Skeletal muscle tissue (tissue), 4 donors: Measurements from ENCODE around the gene MYO1D. TPM values are rescaled to one million over a fixed set of nuclear protein-coding genes. Genes with fewer than 3 reads are reported as not detected.
"Not testable (repeated sequence)": the region's sequence is repeated elsewhere in the genome, so short reads cannot be mapped to it uniquely, and the experiment has no call there.

Experiments
- H3K27ac ChIP-seq: one replicate; pipeline ENCODE4 v1.7.0; 2013; ENCODE audit warnings: mild to moderate bottlenecking, low read depth, low read length, inconsistent platforms
- H3K27me3 ChIP-seq, 3 donors: one replicate each; pipeline ENCODE4 v1.7.0; 2013; ENCODE audit warnings: low read length in 3 of 3; ENCODE audit not compliant: control insufficient read depth in 3 of 3, insufficient read depth in 3 of 3
- H3K36me3 ChIP-seq, 3 donors: one replicate each; pipeline ENCODE4 v1.7.0; 2013; ENCODE audit warnings: low read length in 3 of 3; ENCODE audit not compliant: control insufficient read depth in 3 of 3, insufficient read depth in 3 of 3
- H3K4me1 ChIP-seq, 3 donors: one replicate each; pipeline ENCODE4 v1.7.0; 2013; ENCODE audit warnings: low read length in 3 of 3, mild to moderate bottlenecking in 3 of 3; ENCODE audit not compliant: control insufficient read depth in 3 of 3, insufficient read depth in 3 of 3
- H3K4me3 ChIP-seq, 3 donors: one replicate each; pipeline ENCODE4 v1.7.0; 2013; ENCODE audit warnings: low read length in 3 of 3
- H3K9ac ChIP-seq, 3 donors: one replicate each; pipeline ENCODE4 v1.7.0; 2013; ENCODE audit warnings: low read length in 3 of 3, mild to moderate bottlenecking in 3 of 3, moderate library complexity in 2 of 3, low read depth in 1 of 3
- H3K9me3 ChIP-seq, 3 donors: one replicate each; pipeline ENCODE4 v1.7.0; 2013; ENCODE audit warnings: low read length in 3 of 3; ENCODE audit not compliant: control insufficient read depth in 3 of 3
- total RNA-seq: library from RNA; depleted of rRNA; stranded (reverse); fragments of >200 nt; gene quantifications from one replicate; pipeline ENCODE4 v1.2.3, GENCODE V29; 2014
- donor health status: Osteomylitis.

MYO1D gene
- total RNA-seq, 1 donor from 2014 or later, result 15.1 TPM

DNA sequence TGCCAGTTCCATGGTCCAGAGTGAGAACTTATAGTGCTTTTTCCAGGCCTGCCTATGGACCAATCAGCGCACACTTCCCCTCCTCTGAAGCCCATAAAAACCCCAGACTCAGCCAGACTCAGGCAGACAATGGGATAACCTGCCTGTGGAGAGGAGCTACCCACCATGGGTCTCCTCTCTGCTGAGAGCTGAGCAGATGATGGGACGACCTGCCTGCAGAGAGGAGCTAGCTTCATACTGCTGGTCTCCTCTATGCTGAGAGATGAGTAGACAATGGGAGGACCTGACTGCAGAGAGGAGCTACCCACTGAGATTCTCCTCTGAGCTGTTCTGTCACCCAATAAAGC, 144.7 kb downstream of the MYO1D start:
- peaks cover 0 to 2% (median 0%) of the 10 kb centered on the region in 3 donors for H3K36me3 ChIP-seq
- H3K4me1 ChIP-seq, result no peaks in the 10 kb centered on the region
- H3K27ac ChIP-seq, result no peak overlapping the region
- no peak overlapping the region for H3K9ac ChIP-seq
- no peaks in the 10 kb centered on the region for H3K27me3 ChIP-seq
- H3K4me3 ChIP-seq, result no peak overlapping the region
- H3K9me3 ChIP-seq, result no peaks in the 10 kb centered on the region

DNA sequence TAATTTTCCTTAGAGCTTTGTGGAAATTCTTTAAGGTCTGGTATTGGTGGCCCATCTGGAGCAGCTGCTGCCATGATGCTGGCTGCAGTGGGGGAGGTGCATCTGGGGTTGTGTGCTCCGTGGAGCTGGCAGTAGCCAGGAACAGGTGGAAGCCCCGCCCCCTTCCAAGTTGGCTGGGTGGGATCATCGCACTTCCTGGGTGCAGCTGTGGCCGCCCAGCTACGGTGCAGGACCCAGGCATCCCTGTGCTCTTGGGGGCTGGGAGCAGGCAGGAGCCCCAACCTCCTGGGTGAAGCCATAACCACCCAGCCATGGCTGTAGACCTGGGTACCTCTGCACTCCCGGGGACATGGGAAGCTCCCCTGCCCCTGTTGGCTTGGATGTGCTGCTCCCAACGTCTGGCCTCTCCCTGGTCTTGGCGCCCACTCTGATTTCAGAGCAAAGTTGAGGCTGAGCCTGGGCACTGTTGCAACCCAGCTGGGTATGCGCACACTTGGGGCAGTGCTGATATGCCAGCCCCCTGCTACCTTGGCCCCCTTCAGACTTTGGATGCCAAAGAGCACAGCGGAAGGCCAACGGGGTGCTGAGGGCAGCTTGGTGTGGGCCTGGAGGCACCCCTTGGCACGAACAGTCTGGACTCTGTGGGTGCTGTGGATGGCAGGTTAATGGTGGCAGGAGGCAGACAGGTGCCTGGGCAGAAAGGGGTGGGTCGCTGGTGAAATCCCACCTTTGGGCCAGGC, 145.2 kb downstream of the MYO1D start:
- no peaks in the 10 kb centered on the region for H3K9me3 ChIP-seq

DNA sequence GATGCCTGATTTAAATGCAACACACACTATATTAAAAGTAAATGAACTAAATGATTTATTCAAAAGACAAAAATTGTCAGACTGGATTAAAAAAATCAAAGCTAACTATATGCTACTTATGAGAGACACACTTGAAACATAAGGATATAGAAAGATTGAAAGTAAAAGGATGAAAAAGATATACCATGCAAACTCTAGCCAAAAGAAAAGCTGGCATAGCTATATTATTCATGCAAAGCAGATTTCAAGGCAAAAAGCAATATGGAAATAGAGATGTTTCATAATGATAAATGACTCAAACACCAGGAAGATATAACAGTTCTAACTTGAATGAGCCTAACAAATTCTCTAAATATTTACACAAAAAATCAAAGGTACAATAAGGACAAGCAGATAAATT, 149.2 kb downstream of the MYO1D start:
- H3K27me3 ChIP-seq, result no peaks in the 10 kb centered on the region
- H3K27ac ChIP-seq, result no peak overlapping the region
- no peak overlapping the region for H3K9ac ChIP-seq
- H3K36me3 ChIP-seq, result peaks cover 0 to 4% (median 0%) of the 10 kb centered on the region in 3 donors
- H3K4me1 ChIP-seq, result no peaks in the 10 kb centered on the region
- no peaks in the 10 kb centered on the region for H3K9me3 ChIP-seq
- no peak overlapping the region for H3K4me3 ChIP-seq

More for the DNA sequence above, 145.2 kb downstream of the MYO1D start:
- Histone ChIP-seq H3K27me3 (no peaks in the 10 kb centered on the region), H3K4me3 (no peak overlapping the region), H3K27ac (no peak overlapping the region), H3K4me1 (no peaks in the 10 kb centered on the region), H3K9ac (no peak overlapping the region), H3K36me3 (peaks cover 0 to 2% (median 0%) of the 10 kb centered on the region in 3 donors)

DNA sequence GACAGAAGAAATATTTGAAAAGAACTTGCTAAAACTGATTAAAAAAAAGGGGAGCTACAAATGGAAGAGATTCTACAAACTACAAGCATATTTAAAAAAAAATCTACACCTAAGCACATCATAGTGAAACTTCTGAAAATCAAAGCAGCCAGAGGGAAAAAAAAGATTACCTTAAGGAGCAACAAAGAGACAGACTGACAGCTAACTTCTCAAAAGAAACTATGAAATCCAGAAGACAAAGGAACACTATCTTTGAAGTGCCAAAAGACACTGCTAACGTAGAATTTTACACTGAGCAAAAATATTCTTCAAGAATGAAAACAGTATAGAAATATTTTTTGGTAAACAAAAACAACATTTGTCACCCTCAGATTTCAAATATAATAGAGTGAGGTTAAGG, 151.2 kb downstream of the MYO1D start:
- peaks cover 0 to 4% (median 0%) of the 10 kb centered on the region in 3 donors for H3K36me3 ChIP-seq
- no peak overlapping the region for H3K9ac ChIP-seq
- no peaks in the 10 kb centered on the region for H3K4me1 ChIP-seq

DNA sequence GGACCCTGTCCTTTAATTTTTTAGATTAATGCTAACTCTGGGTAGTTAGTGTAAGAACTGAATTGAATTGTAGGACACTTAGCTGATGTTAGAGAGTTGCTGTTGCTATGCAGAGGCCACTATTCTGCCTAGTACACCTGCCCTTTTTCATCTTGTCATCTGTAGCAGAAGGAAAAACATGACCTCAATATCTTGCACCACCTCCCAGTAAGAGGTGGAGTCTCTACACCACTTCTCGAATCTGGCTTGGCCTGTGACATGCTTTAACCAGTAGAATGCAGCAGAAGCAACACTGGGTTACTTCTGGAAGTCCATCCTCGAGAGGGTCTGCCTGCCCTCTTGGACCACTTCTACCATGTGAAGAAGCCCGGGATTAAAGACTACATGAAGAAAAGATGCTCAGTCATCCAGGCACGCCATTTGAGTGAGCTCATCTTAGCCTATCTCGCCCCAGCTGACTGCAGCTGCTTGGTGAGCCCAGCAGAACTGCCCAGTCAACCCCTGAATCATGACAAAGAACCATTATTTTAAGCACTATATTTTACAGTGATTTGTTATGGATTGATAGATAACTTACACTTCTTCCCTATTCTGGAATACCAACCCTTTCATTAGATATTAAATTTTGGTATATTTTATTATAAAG, 153.5 kb downstream of the MYO1D start:
- Histone ChIP-seq H3K36me3 (peaks cover 0 to 6% (median 0%) of the 10 kb centered on the region in 3 donors), H3K4me3 (no peak overlapping the region), H3K27ac (no peak overlapping the region), H3K9me3 (no peaks in the 10 kb centered on the region), H3K9ac (no peak overlapping the region), H3K4me1 (no peaks in the 10 kb centered on the region), H3K27me3 (no peaks in the 10 kb centered on the region)

More for the DNA sequence above, 151.2 kb downstream of the MYO1D start:
- H3K4me3 ChIP-seq, result no peak overlapping the region
- H3K9me3 ChIP-seq, result no peaks in the 10 kb centered on the region
- no peak overlapping the region for H3K27ac ChIP-seq
- H3K27me3 ChIP-seq, result no peaks in the 10 kb centered on the region

DNA sequence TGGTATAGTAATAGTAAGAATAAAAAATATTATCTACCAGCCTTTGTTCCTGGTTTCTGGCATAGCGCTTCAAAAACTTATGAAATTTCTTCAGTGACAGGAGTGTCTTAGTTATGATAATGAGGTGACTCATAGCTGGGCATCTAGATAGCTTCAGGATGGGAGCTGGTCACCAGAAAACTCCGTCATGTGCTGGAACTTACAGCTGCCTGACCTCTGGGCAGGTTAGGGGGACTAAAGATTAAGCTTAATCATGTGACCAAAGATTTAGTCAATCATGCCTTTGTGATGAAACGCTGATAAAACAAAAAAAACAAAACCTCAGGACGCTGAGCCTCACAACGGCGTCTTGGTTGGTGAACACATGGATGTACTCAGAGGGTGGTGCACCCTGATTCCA, 154.2 kb downstream of the MYO1D start:
- Histone ChIP-seq H3K9me3 (no peaks in the 10 kb centered on the region), H3K9ac (no peak overlapping the region), H3K27me3 (no peaks in the 10 kb centered on the region), H3K27ac (no peak overlapping the region), H3K36me3 (peaks cover 0 to 6% (median 0%) of the 10 kb centered on the region in 3 donors), H3K4me3 (no peak overlapping the region), H3K4me1 (no peaks in the 10 kb centered on the region)

DNA sequence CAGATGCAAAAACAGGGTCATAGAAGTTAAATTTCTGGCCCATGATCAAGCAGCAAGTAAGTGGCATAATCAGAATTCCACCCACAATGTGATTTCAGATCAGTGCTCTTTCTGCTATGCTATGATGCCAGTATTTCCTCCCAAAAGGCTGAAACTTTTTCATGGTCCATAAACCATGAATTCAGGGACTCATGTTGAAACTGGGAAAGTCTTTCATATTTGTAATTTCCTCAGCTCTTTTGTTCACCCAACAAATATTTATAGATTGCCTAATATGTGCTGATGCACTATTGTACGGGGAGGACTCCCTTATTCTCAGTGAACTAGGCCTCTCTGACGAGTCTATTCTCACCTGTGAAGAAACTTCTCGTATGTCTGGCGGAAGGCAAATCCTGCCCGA, 156.3 kb downstream of the MYO1D start:
- Histone ChIP-seq H3K9me3 (no peaks in the 10 kb centered on the region), H3K27me3 (no peaks in the 10 kb centered on the region), H3K9ac (no peak overlapping the region), H3K4me1 (no peaks in the 10 kb centered on the region), H3K36me3 (peaks cover 0 to 6% (median 0%) of the 10 kb centered on the region in 3 donors), H3K27ac (no peak overlapping the region), H3K4me3 (no peak overlapping the region)

DNA sequence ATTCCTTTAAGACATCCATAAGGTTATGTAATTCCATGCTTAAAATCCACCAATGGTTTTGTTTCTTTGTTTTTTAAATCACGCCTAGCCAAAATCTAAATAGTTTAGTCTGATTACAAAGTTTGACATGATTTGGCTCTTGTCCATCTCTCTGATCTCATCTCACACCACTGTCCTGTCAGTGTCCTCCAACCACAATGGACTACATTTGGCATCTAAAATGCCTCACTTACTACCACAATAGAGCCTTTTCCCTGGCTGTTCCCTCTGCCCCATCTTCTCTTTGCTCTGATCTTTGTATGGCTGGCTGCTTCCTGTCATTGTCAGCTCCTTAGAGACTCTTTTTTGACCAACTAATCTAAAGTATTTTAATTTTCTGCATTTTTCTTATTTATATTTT, 157.2 kb downstream of the MYO1D start:
- Histone ChIP-seq H3K36me3 (peaks cover 0 to 4% (median 0%) of the 10 kb centered on the region in 3 donors), H3K9ac (no peak overlapping the region), H3K27me3 (no peaks in the 10 kb centered on the region), H3K9me3 (no peaks in the 10 kb centered on the region), H3K27ac (no peak overlapping the region), H3K4me3 (no peak overlapping the region), H3K4me1 (no peaks in the 10 kb centered on the region)

DNA sequence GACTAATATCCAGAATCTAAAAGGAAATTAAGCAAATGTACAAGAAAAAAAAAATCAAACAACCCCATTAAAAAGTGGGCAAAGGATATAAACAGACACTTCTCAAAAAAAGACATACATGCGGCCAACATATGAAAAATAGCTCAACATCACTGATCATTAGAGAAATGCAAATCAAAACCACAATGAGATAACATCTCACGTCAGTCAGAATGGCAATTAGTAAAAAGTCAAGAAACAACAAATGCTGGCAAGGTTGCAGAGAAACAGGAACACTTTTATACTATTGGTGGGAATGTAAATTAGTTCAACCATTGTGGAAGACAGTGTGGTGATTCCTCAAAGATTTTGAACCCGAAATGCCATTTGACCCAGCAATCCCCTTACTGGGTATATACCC, 162.0 kb downstream of the MYO1D start:
- H3K4me1 ChIP-seq, H3K4me3 ChIP-seq, H3K36me3 ChIP-seq, H3K27ac ChIP-seq, H3K27me3 ChIP-seq, H3K9me3 ChIP-seq, H3K9ac ChIP-seq: not testable (repeated sequence)

DNA sequence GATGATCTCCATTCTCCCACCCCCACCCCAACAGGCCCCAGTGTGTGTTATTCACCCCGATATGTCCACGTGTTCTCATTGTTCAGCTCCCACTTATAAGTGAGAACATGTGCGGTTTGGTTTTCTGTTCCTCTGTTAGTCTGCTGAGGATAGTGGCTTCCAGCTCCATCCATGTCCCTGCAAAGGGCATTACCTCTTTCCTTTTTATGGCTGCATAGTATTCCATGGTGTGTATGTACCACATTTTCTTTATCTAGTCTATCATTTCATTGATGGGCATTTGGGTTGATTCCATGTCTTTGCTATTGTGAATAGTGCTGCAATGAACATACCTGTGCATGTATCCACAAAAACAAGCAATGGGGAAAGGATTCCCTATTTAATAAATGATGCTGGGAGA, 162.7 kb downstream of the MYO1D start:
- not testable (repeated sequence) for H3K9me3 ChIP-seq, H3K27me3 ChIP-seq, H3K9ac ChIP-seq, H3K4me3 ChIP-seq, H3K4me1 ChIP-seq, H3K27ac ChIP-seq, H3K36me3 ChIP-seq
